ENCODE data around the gene BIRC6. TPM values are rescaled to one million over a fixed set of nuclear protein-coding genes. Genes with fewer than 3 reads are reported as not detected.

BIRC6 gene
- total and polyA plus RNA-seq, 2 donors (not counting 1 experiment from before 2014, with no cell fraction given) = 41.7 to 166 TPM

DNA sequence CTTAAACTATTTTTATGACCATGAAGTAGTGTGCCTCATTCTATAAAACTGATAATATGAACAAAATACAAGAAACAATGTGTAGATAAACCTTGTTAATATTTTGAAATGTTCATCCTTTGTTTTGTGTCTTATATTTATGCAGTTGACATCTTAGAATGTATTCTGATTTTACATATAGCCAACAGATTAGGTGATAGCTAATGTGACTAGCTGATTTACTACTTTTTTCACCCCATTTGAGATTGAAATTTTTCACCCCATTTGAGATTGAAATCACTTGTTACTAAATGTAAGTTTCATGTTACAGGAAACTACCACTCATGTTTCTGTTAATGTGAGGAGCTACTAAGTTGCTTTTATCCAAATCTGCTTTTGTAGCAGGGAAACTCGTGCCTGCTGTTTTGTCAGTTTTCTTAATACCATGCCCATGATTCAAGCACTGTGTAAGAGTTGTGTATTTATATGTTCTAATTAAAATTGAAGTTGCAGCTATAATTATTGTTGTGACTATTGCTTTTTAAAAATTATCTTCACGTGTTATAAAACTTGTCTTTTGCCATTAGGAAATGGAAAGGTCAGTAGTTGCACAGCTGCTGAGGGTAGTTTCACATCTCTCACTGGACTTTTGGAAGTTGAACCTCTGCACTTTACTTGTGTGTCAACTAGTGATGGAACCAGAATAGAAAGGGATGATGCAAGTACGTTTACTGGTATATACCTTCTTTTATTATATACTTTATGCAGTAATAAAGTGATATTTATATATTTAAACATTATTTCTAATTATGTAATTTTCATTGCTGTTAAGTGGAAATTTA lies 96.6 kb downstream of the BIRC6 start:
- no peaks in the 10 kb centered on the region for H4K20me1 ChIP-seq (ENCODE audit: control insufficient read depth, insufficient read depth, low read length, poor library complexity, severe bottlenecking)
- DNase-seq (no peak), ATAC-seq (ENCODE audit: low read depth) (no peak)
- H3K9me3 ChIP-seq (ENCODE audit: control extremely low read depth in 1 of 3, control insufficient read depth in 2 of 3, insufficient read depth in 1 of 3, low read length in 2 of 3) = no peaks in the 10 kb centered on the region
- no peak overlapping the region for H3K4me3 ChIP-seq (ENCODE audit: control extremely low read depth in 1 of 5, extremely low read depth in 1 of 5, insufficient read depth in 1 of 5, low read depth in 2 of 5, low read length in 4 of 5)
- Mint-ChIP-seq H3K4me3 (no peak overlapping the region), H3K4me1 (peaks cover 5% of the 10 kb centered on the region), H3K9me3 (ENCODE audit: insufficient read depth) (no peaks in the 10 kb centered on the region), H3K27me3 (no peaks in the 10 kb centered on the region), H3K27ac (no peak overlapping the region)
- H3K4me2 ChIP-seq (replicated peaks; ENCODE audit: low read depth, low read length, poor library complexity, severe bottlenecking) = no peak overlapping the region
- H3K27me3 ChIP-seq (replicated peaks in 1 of 4; ENCODE audit: control extremely low read depth in 1 of 4, control insufficient read depth in 3 of 4, insufficient read depth in 4 of 4, low read length in 3 of 4) = no peaks in the 10 kb centered on the region
- H3K27ac ChIP-seq (ENCODE audit: low read length in 2 of 2) = no peak overlapping the region
- no peak overlapping the region for H3K9ac ChIP-seq (ENCODE audit: low read length)
- CTCF ChIA-PET = no interaction called here
- POLR2A ChIA-PET = no interaction called here
- TF ChIP-seq, protein P1, sequence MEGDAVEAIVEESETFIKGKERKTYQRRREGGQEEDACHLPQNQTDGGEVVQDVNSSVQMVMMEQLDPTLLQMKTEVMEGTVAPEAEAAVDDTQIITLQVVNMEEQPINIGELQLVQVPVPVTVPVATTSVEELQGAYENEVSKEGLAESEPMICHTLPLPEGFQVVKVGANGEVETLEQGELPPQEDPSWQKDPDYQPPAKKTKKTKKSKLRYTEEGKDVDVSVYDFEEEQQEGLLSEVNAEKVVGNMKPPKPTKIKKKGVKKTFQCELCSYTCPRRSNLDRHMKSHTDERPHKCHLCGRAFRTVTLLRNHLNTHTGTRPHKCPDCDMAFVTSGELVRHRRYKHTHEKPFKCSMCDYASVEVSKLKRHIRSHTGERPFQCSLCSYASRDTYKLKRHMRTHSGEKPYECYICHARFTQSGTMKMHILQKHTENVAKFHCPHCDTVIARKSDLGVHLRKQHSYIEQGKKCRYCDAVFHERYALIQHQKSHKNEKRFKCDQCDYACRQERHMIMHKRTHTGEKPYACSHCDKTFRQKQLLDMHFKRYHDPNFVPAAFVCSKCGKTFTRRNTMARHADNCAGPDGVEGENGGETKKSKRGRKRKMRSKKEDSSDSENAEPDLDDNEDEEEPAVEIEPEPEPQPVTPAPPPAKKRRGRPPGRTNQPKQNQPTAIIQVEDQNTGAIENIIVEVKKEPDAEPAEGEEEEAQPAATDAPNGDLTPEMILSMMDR (IDR thresholded peaks at IDR 0.05) = no peak
- TF ChIP-seq EZH2 (IDR thresholded peaks at IDR 0.05; ENCODE audit: borderline replicate concordance, insufficient read depth, low read depth, low read length, poor library complexity, severe bottlenecking) = no peak
- no peaks in the 10 kb centered on the region for H3K79me2 ChIP-seq (ENCODE audit: control insufficient read depth, insufficient read depth, low read length)
- peaks cover 13 to 23% of the 10 kb centered on the region in 2 experiments for H3K36me3 ChIP-seq (replicated peaks in 1 of 2; ENCODE audit: control extremely low read depth in 1 of 2, control insufficient read depth in 1 of 2, extremely low read depth in 1 of 2, insufficient read depth in 2 of 2, low read length in 1 of 2)
- 90% methylated on average over 2 of the region's 3 CpGs for WGBS (ENCODE audit: insufficient coverage)
- H2AFZ ChIP-seq (ENCODE audit: insufficient read depth, low read depth, low read length, poor library complexity, severe bottlenecking) = no peak overlapping the region
- intact Hi-C loops (cut with micrococcal nuclease) = no loop called here
- H3K4me1 ChIP-seq (ENCODE audit: control insufficient read depth in 2 of 2, insufficient read depth in 2 of 2, low read length in 2 of 2) = no peaks in the 10 kb centered on the region

DNA sequence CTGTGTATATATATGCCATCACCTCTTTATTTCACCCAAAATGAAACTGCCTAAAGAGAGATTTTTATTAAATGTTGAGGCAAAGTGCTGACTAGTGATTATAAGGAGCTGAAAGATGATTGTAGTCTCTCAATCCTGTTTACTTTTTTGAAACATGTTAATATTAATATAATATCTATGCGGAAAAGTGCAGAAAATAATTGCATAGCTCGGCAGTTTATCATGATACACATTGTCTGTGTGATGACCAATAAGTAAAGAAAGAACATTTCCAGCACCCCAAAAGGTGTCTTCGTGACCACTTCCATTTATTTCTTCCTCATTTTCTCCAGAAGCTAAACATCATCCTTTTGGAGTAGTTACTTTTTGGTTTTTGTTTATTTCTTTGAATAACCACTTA lies 99.0 kb downstream of the BIRC6 start:
- H3K9ac ChIP-seq (ENCODE audit: low read length) = no peak overlapping the region
- ChIA-PET CTCF (no interaction called here), POLR2A (no interaction called here)

More for the DNA sequence above, 99.0 kb downstream of the BIRC6 start:
- no peaks in the 10 kb centered on the region for H3K9me3 Mint-ChIP-seq (ENCODE audit: insufficient read depth)
- no CpG with 5 or more reads among the region's 3 CpGs for WGBS (ENCODE audit: insufficient coverage)
- Histone ChIP-seq H3K4me3 (ENCODE audit: control extremely low read depth in 1 of 5, extremely low read depth in 1 of 5, insufficient read depth in 1 of 5, low read depth in 2 of 5, low read length in 4 of 5) (no peak overlapping the region), H3K79me2 (ENCODE audit: control insufficient read depth, insufficient read depth, low read length) (peaks cover 4% of the 10 kb centered on the region), H3K9me3 (ENCODE audit: control extremely low read depth in 1 of 3, control insufficient read depth in 2 of 3, insufficient read depth in 1 of 3, low read length in 2 of 3) (no peaks in the 10 kb centered on the region), H4K20me1 (ENCODE audit: control insufficient read depth, insufficient read depth, low read length, poor library complexity, severe bottlenecking) (no peaks in the 10 kb centered on the region), H3K27ac (ENCODE audit: low read length in 2 of 2) (no peak overlapping the region), H3K4me1 (ENCODE audit: control insufficient read depth in 2 of 2, insufficient read depth in 2 of 2, low read length in 2 of 2) (no peaks in the 10 kb centered on the region), H2AFZ (ENCODE audit: insufficient read depth, low read depth, low read length, poor library complexity, severe bottlenecking) (no peak overlapping the region), H3K27me3 (replicated peaks in 1 of 4; ENCODE audit: control extremely low read depth in 1 of 4, control insufficient read depth in 3 of 4, insufficient read depth in 4 of 4, low read length in 3 of 4) (no peaks in the 10 kb centered on the region), H3K4me2 (replicated peaks; ENCODE audit: low read depth, low read length, poor library complexity, severe bottlenecking) (no peak overlapping the region), H3K36me3 (replicated peaks in 1 of 2; ENCODE audit: control extremely low read depth in 1 of 2, control insufficient read depth in 1 of 2, extremely low read depth in 1 of 2, insufficient read depth in 2 of 2, low read length in 1 of 2) (peaks cover 14 to 20% of the 10 kb centered on the region in 2 experiments)
- peaks cover 5% of the 10 kb centered on the region for H3K4me1 Mint-ChIP-seq
- TF ChIP-seq EZH2 (IDR thresholded peaks at IDR 0.05; ENCODE audit: borderline replicate concordance, insufficient read depth, low read depth, low read length, poor library complexity, severe bottlenecking) = no peak
- TF ChIP-seq, protein P1 (IDR thresholded peaks at IDR 0.05) = no peak
- ATAC-seq (ENCODE audit: low read depth) = no peak
- intact Hi-C loops (cut with micrococcal nuclease) = no loop called here
- no peak overlapping the region for H3K27ac Mint-ChIP-seq
- no peak overlapping the region for H3K4me3 Mint-ChIP-seq
- no peak for DNase-seq
- H3K27me3 Mint-ChIP-seq = no peaks in the 10 kb centered on the region
